Measurements from ENCODE around the gene AGAP3. TPM values are rescaled to one million over a fixed set of nuclear protein-coding genes. Genes with fewer than 3 reads are reported as not detected.

AGAP3 gene
- total RNA-seq, 2 experiments from 2014 or later = 20.6 to 22.0 TPM

DNA sequence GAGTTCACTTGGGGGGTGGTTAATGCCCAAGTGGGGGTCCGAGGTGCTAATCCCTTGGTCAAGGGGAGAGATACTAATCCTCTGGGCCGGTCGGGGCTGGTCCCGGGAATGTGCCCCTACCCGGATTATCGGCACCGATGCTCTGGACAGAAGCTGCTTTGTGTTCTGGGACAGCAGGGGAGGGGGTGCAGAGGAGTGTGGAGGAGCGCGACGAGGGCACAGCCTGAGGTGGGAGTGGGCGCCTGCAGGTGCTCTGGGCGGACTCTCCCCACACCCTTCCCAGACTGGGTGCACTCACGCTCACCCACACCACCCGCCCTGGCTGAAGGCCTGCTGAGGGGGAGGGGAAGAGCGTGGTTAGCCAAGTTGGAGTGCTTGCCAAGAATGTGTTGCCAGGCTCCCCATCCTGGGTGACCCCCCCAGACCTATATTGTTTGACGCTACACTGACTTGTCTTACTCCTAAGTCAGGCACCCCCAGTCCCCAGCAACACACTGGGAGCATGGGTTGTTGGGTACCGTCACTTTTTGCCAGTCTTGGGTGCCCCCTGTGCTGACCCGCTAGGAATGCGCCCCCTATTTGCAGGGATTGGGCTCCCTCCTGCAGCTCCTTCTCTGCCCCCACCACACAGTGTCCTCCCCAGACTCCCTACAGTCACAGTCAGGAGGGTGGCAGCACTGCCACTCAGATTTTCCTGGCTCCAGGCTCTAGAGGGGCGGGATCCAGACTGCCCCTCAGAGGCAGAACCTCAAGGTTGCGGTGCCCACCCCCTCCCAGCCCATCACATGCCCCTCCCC lies 25.7 kb upstream of the AGAP3 start:
- ChIA-PET POLR2A (interaction anchor here (0.6 to 1.6 kb wide), 5 partner anchors 9 to 43 kb away, joined by 3 to 8 read pairs (median 3); no protein-coding TSS in a partner anchor), CTCF (interaction anchor here (0.8 to 1.7 kb wide), 6 partner anchors 16 to 50 kb away, joined by 3 to 10 read pairs (median 4); partner anchors contain the start of gene FASTK)
- intact Hi-C loops (cut with micrococcal nuclease) = no loop called here
- ATAC-seq (no peak), DNase-seq (peak; percentile 31)
- Mint-ChIP-seq H3K4me3 (peak overlapping the region; percentile 95), H3K9me3 (no peaks in the 10 kb centered on the region), H3K27me3 (no peaks in the 10 kb centered on the region), H3K36me3 (ENCODE audit: low read depth) (peaks cover 5% of the 10 kb centered on the region), H3K27ac (peak overlapping the region; percentile 72), H3K4me1 (ENCODE audit: low read depth) (peaks cover 35% of the 10 kb centered on the region)
- TF ChIP-seq CTCF (IDR thresholded peaks at IDR 0.05) = no peak

DNA sequence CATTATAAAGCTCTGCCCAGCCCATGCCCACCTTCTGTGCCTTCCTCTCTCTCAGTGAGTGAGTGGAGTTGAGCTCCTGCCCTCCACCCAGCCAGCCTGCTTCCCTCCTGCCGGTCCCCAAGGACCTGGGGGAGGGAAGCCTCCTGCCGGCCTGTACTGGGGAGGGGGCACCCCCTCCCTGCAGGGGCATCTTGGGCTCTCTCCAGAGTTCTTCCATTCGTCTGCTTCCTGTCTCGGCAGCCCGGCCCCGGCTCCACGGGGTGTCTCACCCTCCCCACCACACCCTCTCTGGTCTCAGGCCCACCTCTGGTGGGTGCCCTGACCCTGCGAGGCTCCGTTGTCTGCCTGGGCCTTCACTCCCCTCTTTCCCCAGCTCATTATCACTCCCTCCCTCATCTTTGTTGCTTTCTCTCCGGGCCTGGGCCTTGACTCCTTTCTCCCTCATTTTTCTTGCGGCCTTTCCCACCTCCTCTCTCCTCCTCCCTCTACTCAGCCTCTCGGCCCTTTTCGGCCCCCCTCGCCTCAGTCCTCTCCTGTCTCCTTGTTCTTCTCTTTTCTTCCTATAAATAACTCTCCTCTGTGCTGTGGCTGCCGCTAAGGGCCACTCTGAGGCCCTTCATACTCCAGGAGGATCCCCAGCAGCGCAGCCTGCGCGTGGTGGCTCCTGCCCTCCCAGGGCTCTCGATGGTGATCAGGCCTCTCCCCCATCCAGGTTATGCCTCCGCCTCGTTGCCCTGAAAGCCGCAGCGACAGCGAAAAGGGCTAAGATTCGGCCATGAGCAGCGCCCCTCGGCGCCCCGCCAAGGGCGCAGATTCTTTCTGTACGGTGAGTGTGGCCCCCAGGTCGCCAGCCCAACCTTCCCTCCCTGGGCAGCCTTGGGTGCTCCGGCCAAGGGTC lies 24.8 kb upstream of the AGAP3 start:
- intact Hi-C loops (cut with micrococcal nuclease) = no loop called here
- peaks cover 5% of the 10 kb centered on the region for H3K36me3 Mint-ChIP-seq (ENCODE audit: low read depth)
- no peaks in the 10 kb centered on the region for H3K9me3 Mint-ChIP-seq
- peak overlapping the region; percentile 95 for H3K4me3 Mint-ChIP-seq
- H3K27me3 Mint-ChIP-seq = no peaks in the 10 kb centered on the region
- H3K4me1 Mint-ChIP-seq (ENCODE audit: low read depth) = peaks cover 35% of the 10 kb centered on the region
- ATAC-seq (no peak), DNase-seq (no peak)
- POLR2A ChIA-PET = no interaction called here
- TF ChIP-seq CTCF (IDR thresholded peaks at IDR 0.05) = no peak
- CTCF ChIA-PET = interaction anchor here (1.2 to 1.7 kb wide), 3 partner anchors 19 to 49 kb away, joined by 5 to 10 read pairs (median 6); partner anchors contain the start of gene FASTK
- no peak overlapping the region for H3K27ac Mint-ChIP-seq

- DNase-seq (no peak), ATAC-seq (no peak)
- Mint-ChIP-seq H3K4me1 (ENCODE audit: low read depth) (peaks cover 29% of the 10 kb centered on the region), H3K4me3 (peak overlapping the region; percentile 95), H3K27ac (no peak overlapping the region), H3K27me3 (no peaks in the 10 kb centered on the region), H3K9me3 (no peaks in the 10 kb centered on the region), H3K36me3 (ENCODE audit: low read depth) (peaks cover 5% of the 10 kb centered on the region)
- no peak for TF ChIP-seq CTCF (IDR thresholded peaks at IDR 0.05)
- intact Hi-C loops (cut with micrococcal nuclease) = no loop called here
- ChIA-PET CTCF (no interaction called here), POLR2A (no interaction called here)
Measured at GRCh38 chr7:151062111-151062398, 24.2 kb upstream of the AGAP3 start.

- Mint-ChIP-seq H3K36me3 (ENCODE audit: low read depth) (peaks cover 5% of the 10 kb centered on the region), H3K9me3 (no peaks in the 10 kb centered on the region), H3K4me1 (ENCODE audit: low read depth) (peaks cover 24% of the 10 kb centered on the region), H3K27me3 (no peaks in the 10 kb centered on the region), H3K27ac (no peak overlapping the region), H3K4me3 (no peak overlapping the region)
- ChIA-PET POLR2A (no interaction called here), CTCF (interaction anchor here (1.5 kb wide), 2 partner anchors 23 to 182 kb away, joined by 4 read pairs; no protein-coding TSS in a partner anchor)
- DNase-seq = no peak
- intact Hi-C loops (cut with micrococcal nuclease) = no loop called here
- no peak for ATAC-seq
- TF ChIP-seq CTCF (IDR thresholded peaks at IDR 0.05) = no peak
Measured at GRCh38 chr7:151062399-151063211, 23.7 kb upstream of the AGAP3 start.
